ENCODE results near the gene CCND2. TPM values are rescaled to one million over a fixed set of nuclear protein-coding genes. Genes with fewer than 3 reads are reported as not detected.

Gene CCND2
- total RNA-seq, 2 experiments from 2014 or later, result not detected

GRCh38 chr12:4302881-4303280 lies 29.3 kb downstream of the CCND2 start:
- no peak for DNase-seq (ENCODE audit: low spot score)
- intact Hi-C loops (cut with micrococcal nuclease; ENCODE audit: unreplicated experiment), result no loop called here
- Histone ChIP-seq H4K20me1 (ENCODE audit: insufficient read depth, low read length) (no peaks in the 10 kb centered on the region), H3K36me3 (ENCODE audit: insufficient read depth, low read length) (no peaks in the 10 kb centered on the region), H3K4me3 (ENCODE audit: low read depth, low read length, poor library complexity, severe bottlenecking) (no peak overlapping the region), H3K4me1 (ENCODE audit: insufficient read depth, low read length, poor library complexity, severe bottlenecking) (no peaks in the 10 kb centered on the region), H3K4me2 (ENCODE audit: low read length) (no peak overlapping the region), H3K79me2 (ENCODE audit: insufficient read depth, low read depth, low read length) (no peaks in the 10 kb centered on the region), H2AFZ (ENCODE audit: low read length) (no peak overlapping the region), H3K27ac (ENCODE audit: low read depth, low read length, poor library complexity, severe bottlenecking) (no peak overlapping the region), H3K9me3 (ENCODE audit: low read length) (no peaks in the 10 kb centered on the region), H3K9me2 (ENCODE audit: insufficient read depth, low read length) (no peaks in the 10 kb centered on the region)
- no peak for TF ChIP-seq CTCF (conservative IDR thresholded peaks at IDR 0.05; ENCODE audit: low read length)
- no peak for TF ChIP-seq EZH2phosphoT487 (IDR thresholded peaks at IDR 0.05; ENCODE audit: borderline replicate concordance, low read depth, low read length)
- no TSS peak for BruUV-seq (replicated peaks)
- CTCF ChIA-PET (ENCODE audit: unreplicated experiment), result no interaction called here
- POLR2A ChIA-PET, result no interaction called here

GRCh38 chr12:4303750-4304149 lies 30.2 kb downstream of the CCND2 start:
- Histone ChIP-seq H3K4me3 (ENCODE audit: low read depth, low read length, poor library complexity, severe bottlenecking) (no peak overlapping the region), H4K20me1 (ENCODE audit: insufficient read depth, low read length) (no peaks in the 10 kb centered on the region), H3K4me2 (ENCODE audit: low read length) (no peak overlapping the region), H3K27ac (ENCODE audit: low read depth, low read length, poor library complexity, severe bottlenecking) (no peak overlapping the region), H3K36me3 (ENCODE audit: insufficient read depth, low read length) (no peaks in the 10 kb centered on the region), H3K9me3 (ENCODE audit: low read length) (no peaks in the 10 kb centered on the region), H3K4me1 (ENCODE audit: insufficient read depth, low read length, poor library complexity, severe bottlenecking) (no peaks in the 10 kb centered on the region), H2AFZ (ENCODE audit: low read length) (no peak overlapping the region), H3K9me2 (ENCODE audit: insufficient read depth, low read length) (no peaks in the 10 kb centered on the region), H3K79me2 (ENCODE audit: insufficient read depth, low read depth, low read length) (no peaks in the 10 kb centered on the region)
- ChIA-PET POLR2A (no interaction called here), CTCF (ENCODE audit: unreplicated experiment) (no interaction called here)
- TF ChIP-seq CTCF (conservative IDR thresholded peaks at IDR 0.05; ENCODE audit: low read length) (no peak), EZH2phosphoT487 (IDR thresholded peaks at IDR 0.05; ENCODE audit: borderline replicate concordance, low read depth, low read length) (no peak)
- intact Hi-C loops (cut with micrococcal nuclease; ENCODE audit: unreplicated experiment), result no loop called here
- no peak for DNase-seq (ENCODE audit: low spot score)
- BruUV-seq (replicated peaks), result no TSS peak

GRCh38 chr12:4307593-4308333 lies 34.2 kb downstream of the CCND2 start:
- no TSS peak for BruUV-seq (replicated peaks)
- H3K9me3 ChIP-seq (ENCODE audit: low read length), result no peaks in the 10 kb centered on the region
- TF ChIP-seq CTCF (conservative IDR thresholded peaks at IDR 0.05; ENCODE audit: low read length) (peak; percentile 63), EZH2phosphoT487 (IDR thresholded peaks at IDR 0.05; ENCODE audit: borderline replicate concordance, low read depth, low read length) (no peak)
- H3K4me3 ChIP-seq (ENCODE audit: low read depth, low read length, poor library complexity, severe bottlenecking), result no peak overlapping the region
- ChIA-PET CTCF (ENCODE audit: unreplicated experiment) (interaction anchor here (0.6 kb wide), 1 partner anchor 496 kb away, joined by 3 read pairs; no protein-coding TSS in a partner anchor), POLR2A (no interaction called here)
- no peaks in the 10 kb centered on the region for H3K36me3 ChIP-seq (ENCODE audit: insufficient read depth, low read length)
- no peak overlapping the region for H2AFZ ChIP-seq (ENCODE audit: low read length)
- no peaks in the 10 kb centered on the region for H4K20me1 ChIP-seq (ENCODE audit: insufficient read depth, low read length)
- DNase-seq (ENCODE audit: low spot score), result peak; percentile 33
- intact Hi-C loops (cut with micrococcal nuclease; ENCODE audit: unreplicated experiment), result loop anchor here (5.0 kb wide), 1 partner anchor 220 kb away; no protein-coding TSS in a partner anchor
- H3K4me1 ChIP-seq (ENCODE audit: insufficient read depth, low read length, poor library complexity, severe bottlenecking), result no peaks in the 10 kb centered on the region
- no peak overlapping the region for H3K4me2 ChIP-seq (ENCODE audit: low read length)
- H3K79me2 ChIP-seq (ENCODE audit: insufficient read depth, low read depth, low read length), result no peaks in the 10 kb centered on the region
- no peaks in the 10 kb centered on the region for H3K9me2 ChIP-seq (ENCODE audit: insufficient read depth, low read length)
- no peak overlapping the region for H3K27ac ChIP-seq (ENCODE audit: low read depth, low read length, poor library complexity, severe bottlenecking)

Measured in OCI-LY7 (cell line).